Prostate gland (tissue), 1 donor: ENCODE results near the gene C3orf20.

Source experiments
- POLR2A ChIP-seq: fragments of 450-650 bp; IDR thresholded peaks from one replicate; pipeline ENCODE4 v1.6.1; 2016; ENCODE audit warnings: antibody characterized with exemption, mild to moderate bottlenecking
- POLR2AphosphoS5 ChIP-seq: sonication (generic); formaldehyde crosslinking; IDR thresholded peaks from one replicate; pipeline ENCODE4 v1.6.1; 2017; ENCODE audit warnings: antibody characterized with exemption

- no peak for TF ChIP-seq POLR2AphosphoS5
- no peak for TF ChIP-seq POLR2A
These were observed 91.7 kb downstream of the C3orf20 start for GRCh38 chr3:14766428-14767244.
